Measurements from ENCODE around the gene PNCK.

The PNCK gene

DNA sequence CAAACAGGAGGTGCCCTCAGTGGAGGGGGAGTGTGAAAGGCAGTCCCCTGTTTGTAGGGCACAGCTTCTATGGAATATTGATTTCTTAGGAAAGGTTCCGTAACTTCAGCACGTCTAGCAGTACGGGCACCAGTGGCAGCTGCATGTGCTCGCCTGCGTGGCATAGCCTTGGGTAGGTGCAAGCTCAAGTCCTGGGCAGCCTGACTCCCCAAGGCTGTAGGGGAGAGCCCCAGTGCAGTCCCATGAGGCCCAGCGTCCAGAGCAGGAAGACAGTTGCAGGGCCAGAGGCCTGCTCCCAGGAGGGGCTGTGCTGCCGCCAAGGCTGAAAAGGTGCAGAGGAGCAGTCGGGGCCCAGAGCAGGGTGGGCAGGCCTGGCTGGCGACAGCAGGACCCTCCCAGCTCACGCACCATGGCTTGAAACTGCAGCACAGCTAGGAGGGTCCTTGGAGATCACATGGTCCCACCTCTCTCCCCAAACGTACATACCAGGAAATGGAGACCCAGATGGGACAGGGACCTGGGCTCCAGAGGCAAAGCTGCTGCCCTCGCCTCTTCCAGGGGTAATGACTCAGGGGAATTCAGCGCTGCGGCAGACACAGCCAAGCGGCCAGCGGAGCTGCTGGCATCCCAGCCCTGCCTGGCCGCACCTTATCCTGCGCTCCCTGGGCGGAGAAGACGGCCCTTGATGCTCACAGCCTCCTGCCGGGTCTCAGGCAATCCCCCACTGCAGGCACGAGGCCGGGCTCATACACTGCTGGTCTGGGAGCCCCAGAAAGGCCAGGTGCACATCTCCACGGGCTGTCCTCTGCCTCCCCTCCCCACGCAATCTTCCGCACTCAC, 32.7 kb downstream of the PNCK start:
- Histone ChIP-seq H3K27me3 (ENCODE audit: control insufficient read depth in 1 of 2, insufficient read depth in 2 of 2, low read length in 2 of 2) (peaks cover 18 to 32% of the 10 kb centered on the region in 2 donors), H3K9ac (ENCODE audit: low read depth in 1 of 2, low read length in 2 of 2) (no peak overlapping the region), H3K27ac (ENCODE audit: low read depth, low read length) (no peak overlapping the region), H3K4me1 (ENCODE audit: control insufficient read depth in 1 of 2, insufficient read depth in 2 of 2, low read length in 2 of 2) (no peaks in the 10 kb centered on the region), H3K36me3 (ENCODE audit: control insufficient read depth in 1 of 2, insufficient read depth in 2 of 2, low read length in 2 of 2) (no peaks in the 10 kb centered on the region), H3K4me3 (ENCODE audit: low read depth in 1 of 2, low read length in 2 of 2) (no peak overlapping the region), H3K9me3 (ENCODE audit: control insufficient read depth in 1 of 2, low read length in 2 of 2) (no peaks in the 10 kb centered on the region)

- H3K9me3 ChIP-seq (ENCODE audit: control insufficient read depth in 1 of 2, low read length in 2 of 2) = no peaks in the 10 kb centered on the region
- no peak overlapping the region for H3K9ac ChIP-seq (ENCODE audit: low read depth in 1 of 2, low read length in 2 of 2)
- peaks cover 17 to 24% of the 10 kb centered on the region in 2 donors for H3K27me3 ChIP-seq (ENCODE audit: control insufficient read depth in 1 of 2, insufficient read depth in 2 of 2, low read length in 2 of 2)
- H3K4me3 ChIP-seq (ENCODE audit: low read depth in 1 of 2, low read length in 2 of 2) = no peak overlapping the region
- no peak overlapping the region for H3K27ac ChIP-seq (ENCODE audit: low read depth, low read length)
- no peaks in the 10 kb centered on the region for H3K36me3 ChIP-seq (ENCODE audit: control insufficient read depth in 1 of 2, insufficient read depth in 2 of 2, low read length in 2 of 2)
- no peaks in the 10 kb centered on the region for H3K4me1 ChIP-seq (ENCODE audit: control insufficient read depth in 1 of 2, insufficient read depth in 2 of 2, low read length in 2 of 2)
These were observed 33.4 kb downstream of the PNCK start for GRCh38 chrX:153640045-153640686.

- H3K27ac ChIP-seq (ENCODE audit: low read depth, low read length) = no peak overlapping the region
- H3K36me3 ChIP-seq (ENCODE audit: control insufficient read depth in 1 of 2, insufficient read depth in 2 of 2, low read length in 2 of 2) = no peaks in the 10 kb centered on the region
- H3K27me3 ChIP-seq (ENCODE audit: control insufficient read depth in 1 of 2, insufficient read depth in 2 of 2, low read length in 2 of 2) = peaks cover 12 to 17% of the 10 kb centered on the region in 2 donors
- H3K4me3 ChIP-seq (ENCODE audit: low read depth in 1 of 2, low read length in 2 of 2) = no peak overlapping the region
- H3K9me3 ChIP-seq (ENCODE audit: control insufficient read depth in 1 of 2, low read length in 2 of 2) = no peaks in the 10 kb centered on the region
- no peak overlapping the region for H3K9ac ChIP-seq (ENCODE audit: low read depth in 1 of 2, low read length in 2 of 2)
- no peaks in the 10 kb centered on the region for H3K4me1 ChIP-seq (ENCODE audit: control insufficient read depth in 1 of 2, insufficient read depth in 2 of 2, low read length in 2 of 2)
These were observed 34.2 kb downstream of the PNCK start for GRCh38 chrX:153639177-153640044.

DNA sequence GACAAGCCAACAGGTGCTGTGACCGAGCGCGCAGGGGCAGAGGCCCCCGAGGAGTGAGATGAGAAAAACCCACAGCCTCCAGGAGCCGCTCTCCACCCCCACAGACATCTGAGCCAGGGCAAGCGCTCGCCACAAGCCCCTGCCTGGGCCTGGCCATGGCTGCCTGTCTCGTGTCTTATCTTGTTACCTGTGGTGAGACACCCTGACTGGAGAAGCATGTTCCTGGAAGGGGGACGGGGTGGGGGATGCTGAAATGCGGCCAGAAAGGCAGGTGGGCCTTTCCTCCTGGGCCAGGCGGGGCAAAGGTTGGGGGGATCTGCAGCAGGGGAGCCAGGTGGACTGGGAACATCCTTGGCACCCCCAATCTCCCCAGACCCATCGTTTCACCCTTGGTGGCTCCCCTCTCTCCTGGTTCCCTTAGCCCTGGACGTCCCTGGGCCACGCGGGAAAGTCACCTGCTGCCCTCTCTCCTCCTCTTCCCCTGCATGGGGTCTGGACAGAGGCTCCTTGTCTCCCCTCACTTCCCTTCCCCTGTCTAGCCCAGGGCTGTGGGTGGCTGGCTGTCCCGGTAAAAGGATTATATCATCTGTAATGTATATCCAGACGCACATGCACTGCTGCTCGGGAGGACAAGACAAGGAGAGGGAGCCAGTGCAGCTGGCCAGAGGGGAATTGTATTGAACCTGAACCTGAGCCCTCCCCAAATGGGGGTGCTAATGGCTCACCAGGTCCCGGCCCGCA, 35.0 kb downstream of the PNCK start:
- Histone ChIP-seq H3K4me3 (ENCODE audit: low read depth in 1 of 2, low read length in 2 of 2) (no peak overlapping the region), H3K36me3 (ENCODE audit: control insufficient read depth in 1 of 2, insufficient read depth in 2 of 2, low read length in 2 of 2) (no peaks in the 10 kb centered on the region), H3K4me1 (ENCODE audit: control insufficient read depth in 1 of 2, insufficient read depth in 2 of 2, low read length in 2 of 2) (no peaks in the 10 kb centered on the region), H3K27me3 (ENCODE audit: control insufficient read depth in 1 of 2, insufficient read depth in 2 of 2, low read length in 2 of 2) (peaks cover 12 to 16% of the 10 kb centered on the region in 2 donors), H3K27ac (ENCODE audit: low read depth, low read length) (no peak overlapping the region), H3K9me3 (ENCODE audit: control insufficient read depth in 1 of 2, low read length in 2 of 2) (no peaks in the 10 kb centered on the region), H3K9ac (ENCODE audit: low read depth in 1 of 2, low read length in 2 of 2) (no peak overlapping the region)

DNA sequence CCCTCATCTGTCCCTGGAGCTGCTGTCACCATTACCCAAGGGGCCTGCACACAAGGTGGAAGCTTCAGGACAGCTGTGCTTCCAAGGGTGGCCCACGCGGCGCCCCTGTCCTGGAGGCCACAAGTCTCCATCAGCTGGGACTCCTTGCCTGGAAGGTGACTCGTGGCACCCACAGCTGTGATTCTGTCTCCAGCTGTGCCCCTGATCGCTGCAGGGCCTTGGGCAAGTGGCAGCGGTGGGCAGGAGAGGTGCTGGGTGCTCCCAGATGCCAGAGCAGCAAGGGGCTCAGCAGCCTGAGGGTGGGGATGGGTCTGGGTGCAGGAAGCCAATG, 35.6 kb downstream of the PNCK start:
- no peaks in the 10 kb centered on the region for H3K36me3 ChIP-seq (ENCODE audit: control insufficient read depth in 1 of 2, insufficient read depth in 2 of 2, low read length in 2 of 2)
- no peaks in the 10 kb centered on the region for H3K9me3 ChIP-seq (ENCODE audit: control insufficient read depth in 1 of 2, low read length in 2 of 2)
- peaks cover 10 to 11% of the 10 kb centered on the region in 2 donors for H3K27me3 ChIP-seq (ENCODE audit: control insufficient read depth in 1 of 2, insufficient read depth in 2 of 2, low read length in 2 of 2)
- H3K4me1 ChIP-seq (ENCODE audit: control insufficient read depth in 1 of 2, insufficient read depth in 2 of 2, low read length in 2 of 2) = no peaks in the 10 kb centered on the region
- H3K4me3 ChIP-seq (ENCODE audit: low read depth in 1 of 2, low read length in 2 of 2) = no peak overlapping the region
- H3K9ac ChIP-seq (ENCODE audit: low read depth in 1 of 2, low read length in 2 of 2) = no peak overlapping the region
- no peak overlapping the region for H3K27ac ChIP-seq (ENCODE audit: low read depth, low read length)

DNA sequence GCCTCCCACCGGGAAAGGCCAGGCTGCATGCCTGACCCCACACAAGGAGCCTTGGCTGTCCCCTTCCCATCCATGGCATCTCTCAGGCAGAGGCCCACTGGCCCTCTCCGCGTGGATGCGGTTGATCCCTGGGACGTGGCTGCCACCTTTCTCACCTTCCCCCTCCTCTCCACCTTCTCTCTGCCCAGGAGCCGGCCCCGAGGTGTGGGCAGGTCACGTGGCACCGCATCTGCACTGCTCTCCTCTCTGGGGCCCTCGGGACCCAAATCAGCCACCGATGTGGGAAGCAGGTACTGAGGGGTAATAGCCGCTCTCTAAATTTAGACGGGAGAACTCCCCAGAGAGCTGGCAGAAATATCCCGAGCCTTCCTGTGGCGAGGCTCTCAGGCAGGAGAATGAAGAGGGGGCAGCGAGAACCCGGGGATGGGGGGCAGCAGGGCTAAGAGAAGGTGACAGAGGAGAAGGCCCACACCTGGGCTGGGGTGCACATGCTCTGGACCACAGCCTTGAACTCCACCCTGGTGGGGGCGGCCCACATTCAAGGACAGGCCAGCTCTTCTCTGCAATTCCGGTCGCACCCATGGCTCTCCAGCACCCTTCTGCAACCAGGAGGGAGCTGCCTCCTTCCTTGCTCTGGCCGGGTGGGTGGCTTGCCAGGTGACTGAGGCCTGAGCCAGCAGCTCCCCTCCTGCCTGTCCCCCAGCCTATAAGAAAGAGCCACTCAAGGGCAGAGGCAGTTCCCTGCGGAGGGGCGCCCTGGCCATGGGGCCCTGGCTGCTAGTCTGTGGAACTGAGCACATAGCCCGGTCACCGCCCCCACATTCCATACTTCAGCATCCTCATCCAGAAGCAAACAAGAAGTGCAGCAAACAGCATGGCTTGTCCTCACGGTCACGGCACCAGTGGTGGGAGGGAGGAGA, 36.2 kb downstream of the PNCK start:
- Histone ChIP-seq H3K4me3 (ENCODE audit: low read depth in 1 of 2, low read length in 2 of 2) (no peak overlapping the region), H3K36me3 (ENCODE audit: control insufficient read depth in 1 of 2, insufficient read depth in 2 of 2, low read length in 2 of 2) (no peaks in the 10 kb centered on the region), H3K9ac (ENCODE audit: low read depth in 1 of 2, low read length in 2 of 2) (no peak overlapping the region), H3K4me1 (ENCODE audit: control insufficient read depth in 1 of 2, insufficient read depth in 2 of 2, low read length in 2 of 2) (no peaks in the 10 kb centered on the region), H3K9me3 (ENCODE audit: control insufficient read depth in 1 of 2, low read length in 2 of 2) (no peaks in the 10 kb centered on the region), H3K27ac (ENCODE audit: low read depth, low read length) (no peak overlapping the region), H3K27me3 (ENCODE audit: control insufficient read depth in 1 of 2, insufficient read depth in 2 of 2, low read length in 2 of 2) (peaks cover 6 to 7% of the 10 kb centered on the region in 2 donors)

DNA sequence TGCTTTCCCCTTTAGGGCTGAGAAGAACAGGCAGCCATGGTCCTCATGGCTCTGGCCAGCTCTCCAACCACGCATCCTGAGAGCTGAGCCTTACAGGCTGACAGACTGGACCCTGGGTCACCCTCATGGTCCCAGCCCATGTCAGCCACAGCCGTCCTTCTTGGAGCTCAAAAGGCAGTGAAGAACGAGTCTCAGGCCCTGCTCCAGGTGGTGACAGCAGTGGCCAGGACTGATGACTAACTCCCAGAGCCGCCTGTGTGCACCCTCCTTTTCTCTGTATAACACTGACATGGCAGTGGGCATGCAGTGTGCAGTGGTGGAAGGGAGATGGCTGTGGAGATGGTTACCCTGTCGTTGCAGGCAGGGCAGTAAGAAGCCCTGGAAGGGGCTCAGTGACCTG, 36.9 kb downstream of the PNCK start:
- no peaks in the 10 kb centered on the region for H3K9me3 ChIP-seq (ENCODE audit: control insufficient read depth in 1 of 2, low read length in 2 of 2)
- H3K27ac ChIP-seq (ENCODE audit: low read depth, low read length) = no peak overlapping the region
- no peak overlapping the region for H3K4me3 ChIP-seq (ENCODE audit: low read depth in 1 of 2, low read length in 2 of 2)
- no peak overlapping the region for H3K9ac ChIP-seq (ENCODE audit: low read depth in 1 of 2, low read length in 2 of 2)
- H3K27me3 ChIP-seq (ENCODE audit: control insufficient read depth in 1 of 2, insufficient read depth in 2 of 2, low read length in 2 of 2) = peaks cover 4 to 7% of the 10 kb centered on the region in 2 donors
- H3K4me1 ChIP-seq (ENCODE audit: control insufficient read depth in 1 of 2, insufficient read depth in 2 of 2, low read length in 2 of 2) = no peaks in the 10 kb centered on the region
- no peaks in the 10 kb centered on the region for H3K36me3 ChIP-seq (ENCODE audit: control insufficient read depth in 1 of 2, insufficient read depth in 2 of 2, low read length in 2 of 2)

- Histone ChIP-seq H3K27me3 (ENCODE audit: control insufficient read depth in 1 of 2, insufficient read depth in 2 of 2, low read length in 2 of 2) (peaks cover 0 to 2% of the 10 kb centered on the region in 2 donors), H3K27ac (ENCODE audit: low read depth, low read length) (no peak overlapping the region), H3K9me3 (ENCODE audit: control insufficient read depth in 1 of 2, low read length in 2 of 2) (no peaks in the 10 kb centered on the region), H3K4me3 (ENCODE audit: low read depth in 1 of 2, low read length in 2 of 2) (no peak overlapping the region), H3K9ac (ENCODE audit: low read depth in 1 of 2, low read length in 2 of 2) (no peak overlapping the region), H3K36me3 (ENCODE audit: control insufficient read depth in 1 of 2, insufficient read depth in 2 of 2, low read length in 2 of 2) (no peaks in the 10 kb centered on the region), H3K4me1 (ENCODE audit: control insufficient read depth in 1 of 2, insufficient read depth in 2 of 2, low read length in 2 of 2) (no peaks in the 10 kb centered on the region)
These were observed 37.6 kb downstream of the PNCK start for GRCh38 chrX:153635788-153636668.

Measured in duodenal mucosa (tissue), 2 donors.